ENCODE measurements around the gene SLC43A2. TPM values are rescaled to one million over a fixed set of nuclear protein-coding genes. Genes with fewer than 3 reads are reported as not detected.

SLC43A2 gene
- total and polyA plus RNA-seq, 7 donors, result 2.4 to 16.5 (median 7.2) TPM

- H3K4me3 ChIP-seq, result peak overlapping the region; percentile 71 to 96 (median 92)
- intact Hi-C loops (cut with DNase I), result loop anchor here (5.0 kb wide), 1 partner anchor 45 kb away; the partner anchor contains the start of gene INPP5K
- peaks cover 0 to 40% (median 34%) of the 10 kb centered on the region in 4 donors for H3K4me1 ChIP-seq
- H3K36me3 ChIP-seq, result peaks cover 0 to 6% (median 0%) of the 10 kb centered on the region in 4 donors
- H3K27ac ChIP-seq, result peak overlapping the region; percentile 85 to 99 (median 96)
- no peak for TF ChIP-seq CTCF (IDR thresholded peaks at IDR 0.05)
- H3K27me3 ChIP-seq, result no peaks in the 10 kb centered on the region
- no peaks in the 10 kb centered on the region for H3K9me3 ChIP-seq
- 1 to 2% methylated on average over 62 of the region's 62 CpGs for WGBS, 2 donors
- DNase-seq, result peak; percentile 76
These were observed 66.4 kb downstream of the SLC43A2 start for GRCh38 chr17:1562176-1562643.

GRCh38 chr17:1561420-1562175 lies 67.0 kb downstream of the SLC43A2 start:
- DNase-seq, result no peak
- H3K4me1 ChIP-seq, result peaks cover 0 to 41% (median 37%) of the 10 kb centered on the region in 4 donors
- intact Hi-C loops (cut with DNase I), result loop anchor here (5.0 kb wide), 1 partner anchor 44 kb away; the partner anchor contains the start of gene INPP5K

GRCh38 chr17:1560858-1561355 lies 67.7 kb downstream of the SLC43A2 start:
- Histone ChIP-seq H3K36me3 (peaks cover 0 to 8% (median 0%) of the 10 kb centered on the region in 4 donors), H3K9me3 (no peaks in the 10 kb centered on the region), H3K4me3 (peak overlapping the region; percentile 71 to 96 (median 92)), H3K27ac (peak overlapping the region in 1 of 4 donors; percentile 99), H3K27me3 (no peaks in the 10 kb centered on the region), H3K4me1 (peaks cover 0 to 42% (median 39%) of the 10 kb centered on the region in 4 donors)
- WGBS, 2 donors, result 70 to 80% methylated on average over 7 of the region's 7 CpGs
- no peak for DNase-seq
- intact Hi-C loops (cut with DNase I), result loop anchor here (5.0 kb wide), 1 partner anchor 44 kb away; the partner anchor contains the start of gene INPP5K
- TF ChIP-seq POLR2A (IDR thresholded peaks at IDR 0.05) (no peak), EP300 (IDR thresholded peaks at IDR 0.05) (no peak)

More at GRCh38 chr17:1561420-1562175, 67.0 kb downstream of the SLC43A2 start:
- peaks cover 0 to 8% (median 0%) of the 10 kb centered on the region in 4 donors for H3K36me3 ChIP-seq
- WGBS, 2 donors, result 5 to 11% methylated on average over 47 of the region's 47 CpGs
- no peak for TF ChIP-seq POLR2AphosphoS5 (IDR thresholded peaks at IDR 0.05)
- no peak for TF ChIP-seq POLR2A (IDR thresholded peaks at IDR 0.05)
- no peak for TF ChIP-seq EP300 (IDR thresholded peaks at IDR 0.05)
- TF ChIP-seq CTCF (IDR thresholded peaks at IDR 0.05), result peak in 3 of 4 experiments; percentile 5 to 42 (median 23)
- peak overlapping the region; percentile 71 to 96 (median 92) for H3K4me3 ChIP-seq
- H3K9me3 ChIP-seq, result no peaks in the 10 kb centered on the region
- no peaks in the 10 kb centered on the region for H3K27me3 ChIP-seq
- peak overlapping the region; percentile 85 to 99 (median 96) for H3K27ac ChIP-seq

- Histone ChIP-seq H3K27me3 (no peaks in the 10 kb centered on the region), H3K4me1 (peaks cover 0 to 48% (median 42%) of the 10 kb centered on the region in 4 donors), H3K9me3 (no peaks in the 10 kb centered on the region), H3K4me3 (no peak overlapping the region), H3K27ac (peak overlapping the region in 1 of 4 donors; percentile 3), H3K36me3 (peaks cover 0 to 8% (median 0%) of the 10 kb centered on the region in 4 donors)
- DNase-seq, result no peak
- WGBS, 2 donors, result 33 to 76% methylated on average over 22 of the region's 22 CpGs
- TF ChIP-seq EP300 (IDR thresholded peaks at IDR 0.05) (no peak), POLR2A (IDR thresholded peaks at IDR 0.05) (no peak), CTCF (IDR thresholded peaks at IDR 0.05) (no peak), POLR2AphosphoS5 (IDR thresholded peaks at IDR 0.05) (no peak)
- intact Hi-C loops (cut with DNase I), result loop anchor here (5.0 kb wide), 1 partner anchor 43 kb away; the partner anchor contains the start of gene INPP5K
These were observed 68.4 kb downstream of the SLC43A2 start for GRCh38 chr17:1560101-1560857.

All from sigmoid colon (tissue), 7 donors.